DND-41 (cell line): ENCODE results near the gene MRAP2.

Experiments used
- EZH2 ChIP-seq: IDR thresholded peaks from 3 replicates; pipeline ENCODE4 v1.6.1; 2012; ENCODE audit warnings: borderline replicate concordance, low read depth, mild to moderate bottlenecking, moderate library complexity, low read length, inconsistent platforms; ENCODE audit not compliant: severe bottlenecking
- TF ChIP-seq, protein P1 (sequence below): IDR thresholded peaks from 2 replicates; pipeline ENCODE4 v1.5.1; 2012; ENCODE audit warnings: borderline replicate concordance, low read length, moderate library complexity, mild to moderate bottlenecking; ENCODE audit not compliant: poor library complexity, severe bottlenecking; ENCODE audit errors: extremely low read depth

DNA sequence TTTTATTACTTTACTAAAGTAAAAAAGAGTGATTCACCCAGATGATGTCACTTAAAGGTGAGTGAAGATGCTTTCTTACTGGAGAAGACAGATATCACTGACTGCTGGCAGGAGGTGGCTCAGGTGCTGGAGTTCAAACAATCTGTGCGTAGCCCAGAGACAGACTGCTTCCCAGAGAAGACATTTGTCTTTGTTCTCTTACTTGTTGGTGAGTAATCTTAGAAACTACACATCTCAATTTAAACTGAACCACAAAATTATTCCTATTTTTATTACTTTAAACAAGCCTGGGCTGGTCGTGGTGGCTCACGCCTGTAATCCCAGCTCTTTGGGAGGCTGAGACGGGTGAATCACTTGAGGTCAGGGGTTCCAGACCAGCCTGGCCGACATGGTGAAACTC is 101.7 kb downstream of the MRAP2 start:
- TF ChIP-seq, protein P1, sequence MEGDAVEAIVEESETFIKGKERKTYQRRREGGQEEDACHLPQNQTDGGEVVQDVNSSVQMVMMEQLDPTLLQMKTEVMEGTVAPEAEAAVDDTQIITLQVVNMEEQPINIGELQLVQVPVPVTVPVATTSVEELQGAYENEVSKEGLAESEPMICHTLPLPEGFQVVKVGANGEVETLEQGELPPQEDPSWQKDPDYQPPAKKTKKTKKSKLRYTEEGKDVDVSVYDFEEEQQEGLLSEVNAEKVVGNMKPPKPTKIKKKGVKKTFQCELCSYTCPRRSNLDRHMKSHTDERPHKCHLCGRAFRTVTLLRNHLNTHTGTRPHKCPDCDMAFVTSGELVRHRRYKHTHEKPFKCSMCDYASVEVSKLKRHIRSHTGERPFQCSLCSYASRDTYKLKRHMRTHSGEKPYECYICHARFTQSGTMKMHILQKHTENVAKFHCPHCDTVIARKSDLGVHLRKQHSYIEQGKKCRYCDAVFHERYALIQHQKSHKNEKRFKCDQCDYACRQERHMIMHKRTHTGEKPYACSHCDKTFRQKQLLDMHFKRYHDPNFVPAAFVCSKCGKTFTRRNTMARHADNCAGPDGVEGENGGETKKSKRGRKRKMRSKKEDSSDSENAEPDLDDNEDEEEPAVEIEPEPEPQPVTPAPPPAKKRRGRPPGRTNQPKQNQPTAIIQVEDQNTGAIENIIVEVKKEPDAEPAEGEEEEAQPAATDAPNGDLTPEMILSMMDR, result no peak
- TF ChIP-seq EZH2, result no peak
